HG02870 (cell line): ENCODE measurements around the gene BCL6B.
"Not testable (repeated sequence)": the region's sequence is repeated elsewhere in the genome, so short reads cannot be mapped to it uniquely, and the experiment has no call there.

Experiments
- ATAC-seq: cut with Tn5 transposase; IDR thresholded peaks from one replicate; pipeline ENCODE4 v1.9.1; 2021; ENCODE audit warnings: mild to moderate bottlenecking, moderate library complexity; ENCODE audit not compliant: unreplicated experiment

The BCL6B gene

GRCh38 chr17:7050583-7050982, 27.7 kb downstream of the BCL6B start:
- not testable (repeated sequence) for ATAC-seq

GRCh38 chr17:7056386-7056785, 33.5 kb downstream of the BCL6B start:
- no peak for ATAC-seq

DNA sequence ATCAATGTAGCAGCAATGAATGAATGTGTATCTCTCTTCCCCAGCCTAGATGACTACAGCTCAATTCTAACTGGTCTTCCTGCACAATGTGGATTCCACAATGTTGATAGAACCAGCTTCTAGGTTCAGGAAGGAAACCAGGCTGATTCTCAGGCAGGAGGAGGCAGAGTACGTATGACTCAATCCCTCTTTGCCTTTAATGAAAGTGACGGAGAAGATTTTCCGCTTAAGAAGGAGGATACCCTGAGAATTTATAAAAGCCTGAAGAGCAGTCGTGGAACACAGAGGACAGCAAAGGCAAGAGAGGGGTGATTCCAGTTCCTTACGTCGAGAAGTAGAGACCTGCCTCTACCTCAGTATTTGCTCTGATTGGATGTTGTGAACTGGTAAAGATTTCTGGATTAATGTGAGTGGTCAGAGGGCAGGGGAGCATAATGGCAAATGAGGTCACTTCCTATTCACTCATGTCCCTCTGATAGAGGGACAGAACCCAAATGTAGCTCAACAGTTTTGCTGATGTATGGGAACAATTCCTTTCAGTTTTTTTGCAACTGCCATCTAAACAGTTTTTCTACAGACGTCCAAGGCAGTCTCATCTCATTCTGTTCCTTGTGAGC, 36.1 kb downstream of the BCL6B start:
- ATAC-seq = no peak

DNA sequence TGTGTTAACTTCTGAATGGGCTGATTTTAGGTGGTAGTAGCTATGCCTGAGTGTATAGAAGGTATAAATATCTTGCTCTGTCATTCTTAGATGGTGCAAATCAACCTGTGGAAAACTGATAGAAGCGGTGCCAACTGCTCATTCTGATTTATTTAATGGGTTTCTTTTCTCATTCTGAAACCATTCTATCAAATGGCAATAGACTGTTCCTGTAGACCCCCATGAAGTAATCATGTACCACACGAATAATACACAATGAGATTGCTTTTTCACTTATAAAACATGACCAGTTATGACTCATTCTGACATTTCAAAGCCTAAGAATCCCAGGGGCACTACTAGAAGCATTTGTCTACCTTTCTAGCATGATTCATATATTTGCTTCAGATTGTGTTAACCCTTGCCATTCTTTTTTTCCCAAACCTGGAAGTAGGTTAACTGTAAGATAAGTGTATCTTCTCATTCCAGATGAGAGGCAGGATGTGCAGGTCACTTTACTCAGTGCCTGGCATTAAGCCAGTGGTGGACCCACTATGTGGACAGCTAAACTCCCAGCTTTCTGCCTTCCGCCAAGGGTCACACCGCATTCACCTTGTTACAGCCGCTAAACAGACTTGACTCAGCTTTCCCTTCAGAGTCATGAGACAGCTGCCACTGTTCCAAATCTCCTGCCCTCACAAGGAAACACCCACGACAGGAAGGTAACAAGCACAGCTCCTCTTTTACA, 37.5 kb downstream of the BCL6B start:
- ATAC-seq = no peak

DNA sequence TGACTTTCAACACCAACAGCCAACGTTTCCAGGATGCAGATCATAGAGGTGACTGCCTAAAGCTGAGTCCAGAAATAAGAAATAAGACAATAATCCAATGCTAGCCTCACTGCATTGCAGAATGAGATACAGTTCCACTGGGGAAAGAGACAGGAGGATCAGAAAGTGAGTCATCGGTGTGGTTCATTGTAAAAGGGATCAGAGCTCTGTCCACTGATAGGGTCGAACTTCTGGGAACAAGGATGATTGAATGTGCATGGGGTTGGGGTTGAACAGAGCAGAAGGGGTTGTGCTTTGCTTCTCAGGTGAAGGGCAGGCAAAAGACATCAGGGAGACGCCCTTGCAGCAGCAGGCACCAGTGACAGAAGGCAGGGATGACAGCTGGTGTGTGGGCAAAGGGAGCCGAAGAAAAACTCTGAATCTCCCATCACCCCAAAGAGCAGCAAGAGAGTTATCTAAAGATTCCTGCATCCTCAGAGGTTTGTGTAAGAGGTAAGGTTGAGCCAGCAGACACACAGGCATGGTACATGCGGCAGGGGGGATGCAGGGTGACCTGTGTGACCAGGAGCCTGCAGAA, 40.8 kb downstream of the BCL6B start:
- ATAC-seq = no peak

DNA sequence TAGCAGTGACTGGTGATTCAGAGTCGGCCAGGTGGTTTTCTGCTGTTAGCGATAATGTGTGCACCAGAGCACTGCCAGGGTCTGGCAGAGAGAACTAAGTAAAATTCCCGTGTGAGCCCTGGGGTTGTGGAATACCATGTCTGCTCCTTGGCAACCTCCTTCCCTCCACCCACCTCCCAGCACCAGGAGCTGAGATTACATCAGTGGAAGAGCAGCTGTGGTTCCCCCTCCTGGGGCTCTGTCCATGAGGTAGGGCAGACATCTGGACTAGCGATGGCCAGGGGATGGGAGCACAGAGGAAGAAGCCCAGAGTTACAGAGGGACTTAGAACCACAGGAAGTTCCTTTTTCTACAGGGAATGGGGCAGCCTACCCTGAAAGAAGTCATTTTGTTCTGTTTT, 41.4 kb downstream of the BCL6B start:
- no peak for ATAC-seq

- ATAC-seq = no peak
These were observed 44.3 kb downstream of the BCL6B start for GRCh38 chr17:7067198-7067597.

GRCh38 chr17:7068268-7068667, 45.4 kb downstream of the BCL6B start:
- ATAC-seq = no peak

DNA sequence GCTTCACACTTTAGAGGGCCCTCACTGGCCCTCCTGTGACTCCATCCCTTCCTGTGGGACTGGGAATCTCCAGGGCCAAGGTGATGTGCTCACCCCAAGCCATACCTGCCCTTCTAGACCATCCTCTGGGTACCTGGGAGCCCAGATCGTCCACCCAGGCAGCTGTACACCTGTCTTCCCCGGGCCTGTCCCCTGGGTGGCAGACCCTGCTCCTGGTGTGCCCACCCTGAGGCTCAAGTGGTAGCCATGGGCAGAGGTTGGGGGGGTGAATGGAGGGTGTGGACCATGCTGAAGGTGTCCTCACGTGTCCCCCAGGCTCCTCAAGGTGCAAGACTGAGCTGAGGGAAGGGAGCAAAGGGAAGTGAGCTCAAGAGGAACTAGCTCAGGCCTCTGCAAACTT, 47.9 kb downstream of the BCL6B start:
- ATAC-seq = no peak

DNA sequence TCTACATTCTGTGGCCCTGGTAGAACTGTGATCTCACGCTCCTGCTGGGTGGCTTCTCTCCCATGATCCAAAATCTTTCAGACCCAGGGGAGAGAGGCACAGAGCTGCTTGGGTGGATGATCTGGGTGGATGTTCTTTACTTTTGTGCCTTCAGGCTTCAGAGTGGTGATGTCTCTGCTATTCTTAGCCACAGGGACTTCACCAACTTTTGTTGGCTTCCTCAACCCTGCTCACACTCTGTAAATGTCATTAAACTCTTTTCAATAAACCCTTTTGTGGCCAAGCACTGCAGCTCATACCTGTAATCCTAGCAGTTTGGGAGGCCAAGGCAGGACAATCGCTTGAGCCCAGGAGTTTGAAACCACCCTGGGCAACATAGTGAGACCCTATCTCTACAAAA, 49.6 kb downstream of the BCL6B start:
- ATAC-seq = no peak

GRCh38 chr17:7074931-7075330, 52.1 kb downstream of the BCL6B start:
- no peak for ATAC-seq

GRCh38 chr17:7077911-7078546, 55.2 kb downstream of the BCL6B start:
- ATAC-seq = no peak

DNA sequence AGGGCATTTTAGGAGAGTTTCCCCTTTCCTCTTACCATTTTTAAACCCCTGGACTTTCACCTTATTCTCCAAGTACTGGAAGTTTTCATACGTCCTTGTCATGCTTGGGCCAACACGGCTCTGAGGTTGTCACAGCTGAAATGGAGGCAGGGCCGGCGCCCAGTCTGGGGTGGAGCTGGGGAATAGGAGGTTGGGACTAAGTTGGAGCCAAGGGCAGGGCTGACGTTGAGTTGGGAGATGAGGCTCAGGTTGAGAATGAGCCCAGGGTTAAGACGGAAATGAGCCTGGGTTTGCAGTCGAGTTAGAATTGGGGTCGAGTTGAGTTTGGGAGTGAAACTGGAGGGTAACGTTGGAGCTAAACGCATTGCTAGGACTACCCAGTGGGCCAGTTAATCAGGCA, 55.9 kb downstream of the BCL6B start:
- no peak for ATAC-seq
